Upper lobe of left lung (tissue), 6 donors: Measurements from ENCODE around the gene IGF2BP3. TPM values are rescaled to one million over a fixed set of nuclear protein-coding genes. Genes with fewer than 3 reads are reported as not detected.
A peak's percentile ranks its signal among the peaks of the same experiment; 100 is the strongest.
"Not testable (repeated sequence)": the region's sequence is repeated elsewhere in the genome, so short reads cannot be mapped to it uniquely, and the experiment has no call there.

Source experiments
- ATAC-seq, 2 donors: fragments of 200-7000 bp; cut with Tn5 transposase; one replicate each; pipeline ENCODE4 v1.9.1; 2022; ENCODE audit warnings: mild to moderate bottlenecking in 2 of 2, moderate library complexity in 2 of 2; ENCODE audit not compliant: low FRiP score in 2 of 2
- DNase-seq, 2 donors: peaks; one replicate each; pipeline ENCODE4 v3.0.0-alpha.2; 2019 to 2020
- H3K27ac ChIP-seq, 4 donors: fragments of 200-600 bp; sonication (generic); one replicate each; pipeline ENCODE4 v1.5.1; 2016 to 2019
- H3K27me3 ChIP-seq, 4 donors: fragments of 200-600 bp; sonication (generic); one replicate each; pipeline ENCODE4 v1.5.1; 2017 to 2019
- H3K36me3 ChIP-seq, 4 donors: fragments of 200-600 bp; sonication (generic); one replicate each; pipeline ENCODE4 v1.5.1; 2016 to 2019
- H3K4me1 ChIP-seq, 4 donors: fragments of 200-600 bp; sonication (generic); one replicate each; pipeline ENCODE4 v1.5.1; 2018 to 2019
- H3K4me3 ChIP-seq, 4 donors: fragments of 200-600 bp; sonication (generic); one replicate each; pipeline ENCODE4 v1.5.1; 2017 to 2019; ENCODE audit warnings: mild to moderate bottlenecking in 2 of 4, moderate library complexity in 1 of 4
- H3K9me3 ChIP-seq, 4 donors: fragments of 200-600 bp; sonication (generic); one replicate each; pipeline ENCODE4 v1.5.1; 2018 to 2019
- CTCF ChIP-seq, 6 experiments: fragments of 450-650 bp in 4 of 6; fragments of 200-600 bp in 2 of 6; sonication (generic) in 2 of 6; IDR thresholded peaks; one replicate each; pipeline ENCODE4 v1.5.1; 2016 to 2019; ENCODE audit warnings: antibody characterized with exemption in 6 of 6
- EP300 ChIP-seq, 4 donors: sonication (generic); formaldehyde crosslinking; IDR thresholded peaks; one replicate each; pipeline ENCODE4 v1.5.1; 2017; ENCODE audit warnings: antibody characterized with exemption in 4 of 4, control low read depth in 2 of 4
- POLR2A ChIP-seq, 4 donors: fragments of 450-650 bp; IDR thresholded peaks; one replicate each; pipeline ENCODE4 v1.5.1; 2016 to 2017; ENCODE audit warnings: antibody characterized with exemption in 4 of 4, mild to moderate bottlenecking in 2 of 4
- POLR2AphosphoS5 ChIP-seq, 2 donors: sonication (generic); formaldehyde crosslinking; IDR thresholded peaks; one replicate each; pipeline ENCODE4 v1.5.1; 2017; ENCODE audit warnings: antibody characterized with exemption in 2 of 2
- WGBS, 2 donors: methylation state at CpG; one replicate each; pipeline ENCODE4 v1.1.5; 2017 to 2018; 5-methylcytosine and 5-hydroxymethylcytosine counted together
- total RNA-seq, 6 donors: library from RNA; depleted of rRNA in 4 of 6; stranded (reverse); fragments of >200 nt in 4 of 6; gene quantifications; one replicate each; pipeline versions ENCODE4 v1.1.0 to v1.2.1, GENCODE V29; 2016 to 2021
- donor health status: DM: no; HTN: no; CAD: no; lungs with moderate emphysema.
- donor health status: DM: no; HTN: yes; CAD: no; lungs with severe emphysema.

IGF2BP3 gene
- total RNA-seq, 6 donors from 2014 or later: 0.91 to 1.5 (median 1.1) TPM; not detected in 2

DNA sequence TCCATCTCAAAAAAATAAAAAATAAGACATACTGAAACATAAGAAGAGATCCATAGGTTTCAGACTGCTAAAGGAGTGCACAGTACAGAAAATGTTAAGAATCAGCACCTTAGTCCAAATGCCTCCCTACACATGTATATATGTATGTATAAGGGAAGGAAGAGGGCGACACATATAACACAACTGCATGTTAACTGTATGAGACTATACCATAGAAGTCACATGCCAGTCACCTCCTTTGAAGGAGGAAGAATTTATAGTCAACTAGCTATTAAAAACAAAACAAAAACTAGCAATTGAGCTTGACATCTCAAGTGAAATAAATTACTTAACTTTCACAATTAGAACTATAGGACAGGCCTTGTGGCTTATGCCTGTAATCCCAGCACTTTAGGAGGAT, 50.4 kb downstream of the IGF2BP3 start:
- H3K27ac ChIP-seq: no peak overlapping the region
- no peaks in the 10 kb centered on the region for H3K4me1 ChIP-seq
- 90 to 93% methylated on average over 1 of the region's 1 CpG for WGBS, 2 donors
- TF ChIP-seq CTCF (IDR thresholded peaks at IDR 0.05): no peak
- no peak for TF ChIP-seq EP300 (IDR thresholded peaks at IDR 0.05)
- TF ChIP-seq POLR2AphosphoS5 (IDR thresholded peaks at IDR 0.05): no peak
- TF ChIP-seq POLR2A (IDR thresholded peaks at IDR 0.05): no peak
- H3K4me3 ChIP-seq: no peak overlapping the region
- no peaks in the 10 kb centered on the region for H3K36me3 ChIP-seq
- DNase-seq (no peak), ATAC-seq (no peak)
- H3K27me3 ChIP-seq: no peaks in the 10 kb centered on the region
- no peaks in the 10 kb centered on the region for H3K9me3 ChIP-seq

GRCh38 chr7:23419160-23419559, 51.1 kb downstream of the IGF2BP3 start:
- DNase-seq (no peak), ATAC-seq (no peak)
- TF ChIP-seq CTCF (IDR thresholded peaks at IDR 0.05) (no peak), EP300 (IDR thresholded peaks at IDR 0.05) (no peak), POLR2AphosphoS5 (IDR thresholded peaks at IDR 0.05) (no peak), POLR2A (IDR thresholded peaks at IDR 0.05) (no peak)
- no peaks in the 10 kb centered on the region for H3K9me3 ChIP-seq
- no peaks in the 10 kb centered on the region for H3K36me3 ChIP-seq
- WGBS, 2 donors: 68 to 72% methylated on average over 3 of the region's 3 CpGs
- no peak overlapping the region for H3K4me3 ChIP-seq
- H3K27ac ChIP-seq: no peak overlapping the region
- H3K4me1 ChIP-seq: no peaks in the 10 kb centered on the region
- H3K27me3 ChIP-seq: no peaks in the 10 kb centered on the region

- Histone ChIP-seq H3K27ac (no peak overlapping the region), H3K36me3 (no peaks in the 10 kb centered on the region), H3K9me3 (no peaks in the 10 kb centered on the region), H3K4me3 (no peak overlapping the region), H3K4me1 (no peaks in the 10 kb centered on the region), H3K27me3 (no peaks in the 10 kb centered on the region)
- DNase-seq (no peak), ATAC-seq (no peak)
- TF ChIP-seq CTCF (IDR thresholded peaks at IDR 0.05) (no peak), POLR2A (IDR thresholded peaks at IDR 0.05) (no peak), POLR2AphosphoS5 (IDR thresholded peaks at IDR 0.05) (no peak), EP300 (IDR thresholded peaks at IDR 0.05) (no peak)
Measured at GRCh38 chr7:23418046-23418445, 52.2 kb downstream of the IGF2BP3 start.

DNA sequence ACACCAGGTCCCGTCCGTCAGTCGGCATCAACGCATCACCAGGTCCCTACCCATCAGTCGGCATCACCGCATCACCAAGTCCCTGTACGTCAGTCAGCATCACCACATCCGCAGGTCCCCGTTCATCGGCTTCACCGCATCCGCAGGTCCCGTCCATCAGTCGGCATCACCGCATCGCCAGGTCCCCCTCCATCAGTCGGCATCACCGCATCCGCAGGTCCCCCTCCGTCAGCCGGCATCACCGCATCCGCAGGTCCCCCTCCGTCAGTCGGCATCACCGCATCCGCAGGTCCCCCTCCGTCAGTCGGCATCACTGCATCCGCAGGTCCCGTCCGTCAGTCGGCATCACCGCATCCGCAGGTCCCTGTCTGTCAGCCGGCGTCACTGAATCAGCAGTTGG, 55.1 kb downstream of the IGF2BP3 start:
- Histone ChIP-seq H3K27me3 (no peaks in the 10 kb centered on the region), H3K27ac (no peak overlapping the region), H3K4me1 (no peaks in the 10 kb centered on the region), H3K4me3 (no peak overlapping the region), H3K9me3 (no peaks in the 10 kb centered on the region), H3K36me3 (no peaks in the 10 kb centered on the region)
- no peak for ATAC-seq
- 97 to 98% methylated on average over 37 of the region's 37 CpGs for WGBS, 2 donors
- peak in 1 of 2 donors; percentile 76 for DNase-seq
- TF ChIP-seq POLR2A (IDR thresholded peaks at IDR 0.05): no peak
- TF ChIP-seq POLR2AphosphoS5 (IDR thresholded peaks at IDR 0.05): no peak
- no peak for TF ChIP-seq EP300 (IDR thresholded peaks at IDR 0.05)
- TF ChIP-seq CTCF (IDR thresholded peaks at IDR 0.05): no peak

DNA sequence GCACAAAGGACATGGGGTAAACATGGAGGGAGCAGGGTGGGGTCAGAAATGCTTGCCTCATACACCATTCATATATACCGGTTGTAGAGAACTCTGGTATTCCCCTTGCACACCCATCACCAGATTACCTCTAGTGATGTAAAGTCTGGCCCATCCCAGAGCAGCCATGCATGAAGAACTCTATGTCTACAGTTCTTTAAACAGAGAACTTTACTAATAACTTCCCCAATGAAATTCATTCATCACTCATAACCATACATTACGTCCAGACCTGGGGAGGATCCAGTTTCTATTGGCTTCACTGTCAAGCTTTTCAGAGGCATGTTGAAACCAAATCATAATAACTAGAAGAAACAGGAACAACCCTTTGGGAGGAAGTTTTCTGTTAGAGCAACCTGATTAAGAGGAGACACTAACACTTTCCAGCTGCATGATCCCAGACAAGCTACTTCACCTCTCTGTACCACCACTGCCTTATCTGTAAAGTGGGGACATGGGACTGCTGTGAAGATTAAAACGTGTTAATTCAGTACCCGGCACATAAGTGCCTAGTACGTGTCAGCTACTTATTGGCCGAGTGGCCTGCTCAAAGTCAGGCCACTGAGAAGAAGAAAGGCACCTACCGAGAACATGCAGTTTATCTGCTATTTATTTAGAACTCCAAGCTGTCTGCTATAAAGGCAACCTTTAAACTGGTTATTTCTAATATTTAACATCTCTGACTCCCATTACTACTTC, 59.7 kb downstream of the IGF2BP3 start:
- H3K4me1 ChIP-seq: no peaks in the 10 kb centered on the region
- H3K27me3 ChIP-seq: no peaks in the 10 kb centered on the region
- H3K4me3 ChIP-seq: no peak overlapping the region
- no peak for DNase-seq
- no peak for ATAC-seq
- no peaks in the 10 kb centered on the region for H3K9me3 ChIP-seq
- WGBS, 2 donors: 67 to 85% methylated on average over 7 of the region's 7 CpGs
- no peaks in the 10 kb centered on the region for H3K36me3 ChIP-seq
- TF ChIP-seq POLR2A (IDR thresholded peaks at IDR 0.05) (no peak), EP300 (IDR thresholded peaks at IDR 0.05) (no peak), CTCF (IDR thresholded peaks at IDR 0.05) (no peak), POLR2AphosphoS5 (IDR thresholded peaks at IDR 0.05) (no peak)
- H3K27ac ChIP-seq: no peak overlapping the region

DNA sequence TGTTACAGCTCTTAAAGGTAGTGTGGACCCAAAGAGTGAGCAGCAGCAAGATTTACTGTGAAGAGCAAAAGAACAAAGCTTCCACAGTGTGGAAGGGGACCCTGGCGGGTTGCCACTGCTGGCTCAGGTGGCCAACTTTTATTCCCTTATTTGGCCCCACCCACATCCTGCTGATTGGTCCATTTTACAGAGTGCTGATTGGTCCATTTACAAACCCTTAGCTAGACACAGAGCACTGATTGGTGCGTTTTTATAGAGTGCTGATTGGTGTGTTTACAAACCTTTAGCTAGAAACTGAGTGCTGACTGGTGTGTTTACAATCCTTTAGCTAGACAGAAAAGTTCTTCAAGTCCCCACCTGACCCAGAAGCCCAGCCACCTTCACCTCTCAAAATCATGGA, 63.7 kb downstream of the IGF2BP3 start:
- 100% methylated on average over 2 of the region's 2 CpGs for WGBS, 2 donors
- not testable (repeated sequence) for ATAC-seq, H3K36me3 ChIP-seq, H3K27ac ChIP-seq, H3K27me3 ChIP-seq, DNase-seq, H3K9me3 ChIP-seq, H3K4me3 ChIP-seq, H3K4me1 ChIP-seq
